K562 (cell line): ENCODE data around the gene CDK9. TPM values are rescaled to one million over a fixed set of nuclear protein-coding genes. Genes with fewer than 3 reads are reported as not detected.

Experiments
- ATAC-seq: fragments of 200-7000 bp; cut with Tn5 transposase; 3 replicates; pipeline ENCODE4 v1.9.1; 2020; ENCODE audit warnings: moderate library complexity
- BruUV-seq: library from RNA; stranded (reverse); fragments of 400-500 nt; replicated peaks from 2 replicates; lab custom pipeline; 2021; lab: Mats Ljungman, UMichigan
- CTCF ChIA-PET: fragments of 300-600 bp; formaldehyde crosslinking; extraction: SDS; loops from one replicate; lab custom pipeline; 2021; ENCODE audit warnings: low intra/inter-chr PET ratio; lab: Yijun Ruan, JAX
- POLR2A ChIA-PET: fragments of 300-600, 350-650 bp; sonication (Branson Sonifier 250); formaldehyde crosslinking; extraction: SDS; loops from one replicate; lab custom pipeline; 2021; ENCODE audit warnings: antibody characterized with exemption, inconsistent platforms; lab: Yijun Ruan, JAX
- DNase-seq, 4 experiments: peaks; one replicate each; pipeline versions ENCODE4 v3.0.0 to v3.0.0-alpha.2; 2011 to 2018; ENCODE audit warnings: low spot score in 3 of 4, mixed read lengths in 3 of 4; ENCODE audit errors: extremely low read depth in 1 of 4
- FAIRE-seq: peaks from 2 replicates; lab custom pipeline; 2011; peaks lifted over from hg19 to GRCh38; lab: Jason Lieb, UNC
- H2AFZ ChIP-seq: 2 replicates; pipeline ENCODE4 v1.6.0; 2011; ENCODE audit warnings: low read depth, low read length, control low read depth, inconsistent platforms
- H3K27ac ChIP-seq: fragments of 200-600 bp; 3 replicates; pipeline ENCODE4 v1.8.0; 2011; ENCODE audit warnings: low read depth, mild to moderate bottlenecking, control low read depth, inconsistent platforms, low read length, moderate library complexity, mixed read lengths; ENCODE audit errors: extremely low read depth
- H3K27me3 ChIP-seq, 2 experiments: fragments of 300-600 bp in 1 of 2; 2 replicates in 1 of 2; 3 replicates in 1 of 2; pipeline versions ENCODE4 v1.6.0 to v1.8.0; 2011; ENCODE audit warnings: inconsistent platforms in 2 of 2, low read length in 2 of 2, mild to moderate bottlenecking in 1 of 2, mixed read lengths in 1 of 2, moderate library complexity in 1 of 2; ENCODE audit not compliant: control insufficient read depth in 2 of 2, insufficient read depth in 2 of 2
- H3K36me3 ChIP-seq: fragments of 300-600 bp; 3 replicates; pipeline ENCODE4 v1.8.0; 2011; ENCODE audit warnings: mild to moderate bottlenecking, low read length, inconsistent platforms; ENCODE audit not compliant: control insufficient read depth, insufficient read depth
- H3K4me1 ChIP-seq, 2 experiments: fragments of 200-600 bp in 1 of 2; replicated peaks in 1 of 2; 2 replicates in 1 of 2; 3 replicates in 1 of 2; pipeline versions ENCODE4 v1.5.1 to v1.8.0; 2011; ENCODE audit warnings: inconsistent platforms in 2 of 2, low read length in 2 of 2, mild to moderate bottlenecking in 1 of 2, mixed read lengths in 1 of 2, moderate library complexity in 1 of 2; ENCODE audit not compliant: control insufficient read depth in 2 of 2, insufficient read depth in 2 of 2
- H3K4me2 ChIP-seq: 2 replicates; pipeline ENCODE4 v1.6.1; 2011; ENCODE audit warnings: low read length, control low read depth, inconsistent platforms, mixed read lengths; ENCODE audit not compliant: insufficient read depth
- H3K4me3 ChIP-seq: fragments of 200-600 bp; sonication (generic), shearing (Covaris generic); 2 replicates; pipeline ENCODE4 v1.5.1; 2016; ENCODE audit warnings: control low read depth, inconsistent platforms
- H3K79me2 ChIP-seq: fragments of 200-600 bp; 3 replicates; pipeline ENCODE4 v1.8.0; 2011; ENCODE audit warnings: low read length, inconsistent platforms; ENCODE audit not compliant: control insufficient read depth, insufficient read depth
- H3K9ac ChIP-seq, 2 experiments: 2 replicates each; pipeline versions ENCODE4 v1.6.0 to v1.6.1; 2011; ENCODE audit warnings: low read depth in 2 of 2, low read length in 2 of 2, control low read depth in 1 of 2, inconsistent platforms in 1 of 2, mild to moderate bottlenecking in 1 of 2, mixed read lengths in 1 of 2; ENCODE audit not compliant: insufficient read depth in 1 of 2
- H3K9me1 ChIP-seq: one replicate; pipeline ENCODE4 v1.6.0; 2011; ENCODE audit warnings: inconsistent platforms, mild to moderate bottlenecking, low read length, moderate library complexity; ENCODE audit not compliant: control insufficient read depth, insufficient read depth
- H3K9me3 ChIP-seq: replicated peaks from 2 replicates; pipeline ENCODE4 v1.5.1; 2011; ENCODE audit warnings: low read depth, low read length, inconsistent platforms; ENCODE audit not compliant: control insufficient read depth, insufficient read depth
- H4K20me1 ChIP-seq: replicated peaks from 2 replicates; pipeline ENCODE4 v1.6.1; 2011; ENCODE audit warnings: low read length, inconsistent platforms, mixed read lengths; ENCODE audit not compliant: control insufficient read depth, insufficient read depth
- BCOR ChIP-seq: fragments of 450-650 bp; IDR thresholded peaks from 2 replicates; pipeline ENCODE4 v1.6.1; 2016
- BRD9 ChIP-seq: fragments of 450-650 bp; IDR thresholded peaks from 2 replicates; pipeline ENCODE4 v1.6.1; 2018; ENCODE audit warnings: low read depth; ENCODE audit not compliant: partially characterized antibody
- DNMT1 ChIP-seq: fragments of 450-650 bp; IDR thresholded peaks from 2 replicates; pipeline ENCODE4 v1.6.1; 2016; ENCODE audit warnings: antibody characterized with exemption, mild to moderate bottlenecking
- KDM1A ChIP-seq, 2 experiments: fragments of 450-650 bp; IDR thresholded peaks; 2 replicates each; pipeline ENCODE4 v1.6.1; 2016; ENCODE audit warnings: mild to moderate bottlenecking in 2 of 2
- MEIS2 ChIP-seq: fragments of 450-650 bp; IDR thresholded peaks from 2 replicates; pipeline ENCODE4 v1.6.1; 2014; ENCODE audit warnings: mild to moderate bottlenecking; ENCODE audit not compliant: partially characterized antibody
- RBM25 ChIP-seq: fragments of 200-400 bp; formaldehyde crosslinking; IDR thresholded peaks from 2 replicates; pipeline ENCODE4 v1.6.1; 2018; ENCODE audit warnings: low read length, low read depth, moderate library complexity; ENCODE audit not compliant: severe bottlenecking
- SMARCA5 ChIP-seq: fragments of 450-650 bp; IDR thresholded peaks from 2 replicates; pipeline ENCODE4 v1.6.1; 2016
- ZFP36 ChIP-seq: fragments of 150-350 bp; IDR thresholded peaks from 2 replicates; pipeline ENCODE4 v1.6.1; 2018; ENCODE audit warnings: low read length, low read depth; ENCODE audit not compliant: partially characterized antibody
- WGBS: fragments of 100-300 bp; shearing (Covaris generic); methylation state at CpG from one replicate; pipeline ENCODE4 v1.1.6; 2016; ENCODE audit warnings: low coverage, mixed read lengths; ENCODE audit not compliant: insufficient coverage; ENCODE audit errors: missing lambda C conversion rate; 5-methylcytosine and 5-hydroxymethylcytosine counted together
- in situ Hi-C: fragments of 300-500 bp; cut with MboI; formaldehyde crosslinking; loops from 4 replicates; pipeline ENCODE4 v1.15.0; 2018; ENCODE audit warnings: inconsistent platforms, mixed read lengths
- intact Hi-C: fragments of 100-400 bp; cut with micrococcal nuclease; formaldehyde crosslinking; loops from 2 replicates; pipeline ENCODE4 v1.14.2; 2022
- polyA plus RNA-seq, 8 experiments: library from polyadenylated mRNA; depleted of rRNA in 4 of 8; stranded (reverse) in 5 of 8; unstranded in 3 of 8; fragments of >200 nt; fragmentation: Nextera tagmentation in 2 of 8; fragmentation: Illumina TruSeq in 1 of 8; extraction: Ambion mirVana in 2 of 8; extraction: Trizol in 1 of 8; gene quantifications; 2 replicates each; pipeline versions ENCODE4 v1.2.1 to v1.2.3, GENCODE V29; 2011 to 2014; ENCODE audit warnings: inconsistent platforms in 1 of 8, missing spikeins in 1 of 8
- total RNA-seq, 7 experiments: library from RNA; depleted of rRNA in 6 of 7; stranded (reverse); fragments of >200 nt in 6 of 7; fragmentation: Illumina TruSeq in 2 of 7; extraction: Trizol in 2 of 7; gene quantifications; 2 replicates each; pipeline versions ENCODE4 v1.2.1 to v1.2.3, GENCODE V29; 2011 to 2021; ENCODE audit warnings: low replicate concordance in 1 of 7

Gene CDK9
- total and polyA plus RNA-seq, 9 of the 15 experiments (the other 6 are each of a cell fraction or from before 2014, with no cell fraction given) = 4.2 to 78.6 (median 33.0) TPM

DNA sequence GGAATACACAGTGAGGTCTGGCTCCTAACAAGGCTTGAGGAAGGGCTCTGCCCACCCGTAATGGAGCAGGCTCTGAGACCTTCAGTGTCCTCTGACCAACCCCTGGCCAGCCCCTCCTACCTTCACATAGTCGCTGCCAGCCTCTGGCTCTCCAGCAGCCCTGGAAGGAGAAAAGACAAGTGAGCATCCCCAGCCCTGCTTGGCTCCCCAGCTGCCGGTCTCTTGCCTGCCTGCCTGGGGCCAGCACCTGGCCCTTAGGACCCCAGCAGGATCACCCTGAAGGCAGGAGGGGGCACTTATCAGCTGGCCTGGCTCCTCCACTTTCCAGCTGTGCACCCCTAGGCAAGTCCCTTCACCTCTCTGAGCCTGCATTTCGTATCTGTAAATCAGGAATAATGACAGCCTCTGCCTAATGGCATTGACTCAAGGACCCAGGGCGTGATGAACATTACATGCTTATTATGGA lies 24.3 kb upstream of the CDK9 start:
- in situ Hi-C loops (loop anchor here (25.0 kb wide), 1 partner anchor 601 kb away; the partner anchor contains the start of gene URM1), intact Hi-C loops (no loop called here)
- Histone ChIP-seq H3K4me3 (no peak overlapping the region), H2AFZ (no peak overlapping the region), H3K27ac (no peak overlapping the region), H3K4me1 (peaks cover 21 to 29% of the 10 kb centered on the region in 2 experiments), H3K9me1 (peaks cover 3% of the 10 kb centered on the region), H3K79me2 (no peaks in the 10 kb centered on the region), H3K9ac (0 out of 4 replicates have a peak overlapping the region, but pooled peaks of 1 of the 2 experiments have one; percentile 20), H3K9me3 (no peaks in the 10 kb centered on the region), H4K20me1 (no peaks in the 10 kb centered on the region; the same call in 1 of the 2 replicates), H3K36me3 (no peaks in the 10 kb centered on the region), H3K4me2 (no peak overlapping the region), H3K27me3 (no peaks in the 10 kb centered on the region; a peak in 1 of 5 replicates)
- WGBS = 8% methylated on average over 5 of the region's 5 CpGs
- 0 out of 4 replicates have a peak, but pooled peaks of 1 of the 2 experiments have one; percentile 8 for TF ChIP-seq KDM1A (IDR thresholded peaks at IDR 0.05)
- 0 out of 2 replicates have a peak, but pooled peaks have one; percentile 30 for TF ChIP-seq SMARCA5
- peak; percentile 12 for TF ChIP-seq RBM25
- peak; percentile 43; the same call in 1 of the 2 replicates for TF ChIP-seq BCOR
- no peak for TF ChIP-seq DNMT1
- peak; percentile 82 for TF ChIP-seq ZFP36
- no peak for TF ChIP-seq BRD9
- peak; percentile 2 for TF ChIP-seq MEIS2
- DNase-seq (no peak), ATAC-seq (no peak), FAIRE-seq (no peak)
- BruUV-seq = no TSS peak
- POLR2A ChIA-PET = interaction anchor here (0.5 to 0.7 kb wide), 2 partner anchors 28 to 48 kb away, joined by 3 to 4 read pairs; no protein-coding TSS in a partner anchor
- CTCF ChIA-PET = no interaction called here
